Muscle layer of colon (tissue), 2 donors: Measurements from ENCODE around the gene PINK1.
"Not testable (repeated sequence)": the region's sequence is repeated elsewhere in the genome, so short reads cannot be mapped to it uniquely, and the experiment has no call there.

Experiments
- H3K27ac ChIP-seq: one replicate; pipeline ENCODE4 v1.7.0; 2013; ENCODE audit warnings: low read depth, mild to moderate bottlenecking, low read length, moderate library complexity
- H3K27me3 ChIP-seq, 2 donors: one replicate each; pipeline ENCODE4 v1.7.0; 2013; ENCODE audit warnings: low read length in 2 of 2, mild to moderate bottlenecking in 2 of 2; ENCODE audit not compliant: insufficient read depth in 2 of 2, control insufficient read depth in 1 of 2
- H3K36me3 ChIP-seq: one replicate; pipeline ENCODE4 v1.7.0; 2013; ENCODE audit warnings: mild to moderate bottlenecking, low read length; ENCODE audit not compliant: insufficient read depth
- H3K4me1 ChIP-seq: one replicate; pipeline ENCODE4 v1.7.0; 2013; ENCODE audit warnings: mild to moderate bottlenecking, low read length; ENCODE audit not compliant: insufficient read depth
- H3K4me3 ChIP-seq, 2 donors: one replicate each; pipeline ENCODE4 v1.7.0; 2013; ENCODE audit warnings: low read length in 2 of 2, low read depth in 1 of 2, mild to moderate bottlenecking in 1 of 2, moderate library complexity in 1 of 2
- H3K9ac ChIP-seq: one replicate; pipeline ENCODE4 v1.7.0; 2013; ENCODE audit warnings: low read length
- H3K9me3 ChIP-seq: one replicate; pipeline ENCODE4 v1.7.0; 2013; ENCODE audit warnings: mild to moderate bottlenecking, low read length
- donor health status: abdominal sarcoma.
- donor health status: Adenocarcinoma of cecum.

PINK1 gene

DNA sequence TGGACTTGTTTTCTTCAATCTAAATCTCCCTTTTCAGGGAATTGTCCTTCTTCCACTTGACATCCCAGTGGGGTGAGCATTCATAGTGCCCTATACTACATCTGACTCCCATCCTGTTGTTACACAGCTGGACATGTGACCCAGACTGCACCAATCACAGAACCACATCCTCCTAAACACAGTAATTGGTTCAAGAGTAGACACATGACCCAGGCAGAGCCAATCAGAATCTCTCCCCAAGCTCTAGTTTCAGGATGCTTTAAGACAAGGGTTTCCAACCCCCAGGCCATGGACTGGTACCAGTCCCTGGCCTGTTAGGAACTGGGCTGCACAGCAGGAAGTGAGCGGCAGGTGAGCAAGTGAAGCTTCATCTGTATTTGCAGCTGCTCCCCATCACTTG lies 33.5 kb downstream of the PINK1 start:
- H3K9me3 ChIP-seq: no peaks in the 10 kb centered on the region
- H3K27ac ChIP-seq: no peak overlapping the region
- H3K4me3 ChIP-seq: no peak overlapping the region
- peaks cover 6% of the 10 kb centered on the region for H3K4me1 ChIP-seq
- H3K27me3 ChIP-seq: no peaks in the 10 kb centered on the region
- H3K9ac ChIP-seq: no peak overlapping the region
- no peaks in the 10 kb centered on the region for H3K36me3 ChIP-seq

DNA sequence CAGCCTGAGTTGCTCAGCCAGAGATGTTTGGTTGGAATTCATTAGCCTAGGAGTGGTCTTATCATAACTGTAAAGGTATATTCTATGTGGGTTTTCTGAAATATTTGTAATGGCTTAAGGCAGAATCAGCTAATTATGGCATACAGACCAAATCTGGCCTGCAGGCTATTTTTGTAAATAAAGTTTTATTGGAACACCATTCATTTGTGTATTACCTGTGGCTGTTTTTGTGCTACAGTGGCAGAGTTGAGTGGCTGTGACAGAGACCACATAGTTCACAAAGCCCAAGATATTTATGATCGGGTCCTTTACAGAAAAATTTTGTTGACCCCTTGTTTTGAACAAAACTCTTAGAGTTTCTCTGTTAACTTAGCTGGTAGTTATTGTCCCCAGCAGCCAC lies 35.3 kb downstream of the PINK1 start:
- Histone ChIP-seq H3K9me3 (no peaks in the 10 kb centered on the region), H3K27ac (no peak overlapping the region), H3K4me1 (no peaks in the 10 kb centered on the region), H3K4me3 (no peak overlapping the region), H3K27me3 (no peaks in the 10 kb centered on the region), H3K36me3 (no peaks in the 10 kb centered on the region), H3K9ac (no peak overlapping the region)

DNA sequence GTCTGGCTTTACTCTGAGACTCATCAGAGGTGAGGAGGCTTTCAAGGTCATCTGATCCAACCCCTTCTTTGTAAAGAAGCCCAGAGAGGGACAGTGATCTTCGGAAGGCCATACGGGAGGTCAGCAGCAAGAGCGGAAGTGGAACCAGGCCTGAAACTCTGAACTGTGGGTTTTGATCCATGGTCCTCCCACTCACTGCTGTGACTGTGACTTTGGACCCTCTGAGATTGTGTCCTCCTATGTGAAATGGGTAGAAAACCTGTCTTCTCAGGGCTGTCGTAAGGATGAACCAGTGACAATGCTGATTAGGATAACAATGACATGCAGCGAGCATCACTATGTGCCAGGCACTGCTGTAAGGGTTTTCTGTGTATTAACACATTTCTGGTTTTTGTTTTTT lies 37.7 kb downstream of the PINK1 start:
- Histone ChIP-seq H3K9ac (no peak overlapping the region), H3K4me3 (no peak overlapping the region), H3K27me3 (no peaks in the 10 kb centered on the region), H3K4me1 (no peaks in the 10 kb centered on the region), H3K36me3 (no peaks in the 10 kb centered on the region), H3K27ac (no peak overlapping the region), H3K9me3 (no peaks in the 10 kb centered on the region)

DNA sequence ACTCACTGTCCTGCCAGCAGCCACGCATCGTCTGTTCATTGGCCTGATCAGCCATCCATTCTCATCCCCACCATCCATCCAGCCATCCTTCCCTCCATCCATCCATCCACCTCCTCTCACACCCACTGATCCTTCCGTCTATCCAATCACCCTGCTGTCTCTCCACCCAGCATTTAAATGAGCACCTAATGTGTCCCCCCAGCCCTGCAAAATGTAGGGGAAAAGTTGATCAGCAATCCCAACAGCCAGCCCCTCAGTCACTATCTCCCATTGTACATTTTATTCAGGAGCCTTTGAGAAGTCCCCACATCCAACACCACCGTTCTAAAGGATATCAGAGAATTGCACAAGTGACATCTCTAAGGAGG lies 39.0 kb downstream of the PINK1 start:
- Histone ChIP-seq H3K36me3 (no peaks in the 10 kb centered on the region), H3K9ac (no peak overlapping the region), H3K27ac (no peak overlapping the region), H3K4me3 (no peak overlapping the region), H3K9me3 (no peaks in the 10 kb centered on the region), H3K27me3 (no peaks in the 10 kb centered on the region), H3K4me1 (no peaks in the 10 kb centered on the region)

DNA sequence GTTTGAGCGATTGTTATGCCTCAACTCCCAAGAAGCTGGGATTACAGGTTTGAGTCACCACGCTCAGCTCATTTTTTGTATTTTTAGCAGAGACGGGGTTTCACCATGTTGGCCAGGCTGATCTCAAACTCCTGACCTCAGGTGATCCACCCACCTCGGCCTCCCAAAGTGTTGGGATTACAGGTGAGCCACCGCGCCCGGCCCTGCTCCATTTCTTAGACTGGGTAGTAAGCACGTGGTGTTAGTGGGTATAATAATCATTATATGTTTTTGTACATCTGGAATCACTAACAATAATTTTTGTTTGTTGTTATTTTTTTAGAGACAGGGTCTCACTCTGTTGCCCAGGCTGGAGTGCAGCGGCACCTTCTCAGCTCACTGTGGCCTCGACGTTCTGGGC lies 40.4 kb downstream of the PINK1 start:
- not testable (repeated sequence) for H3K36me3 ChIP-seq, H3K4me3 ChIP-seq, H3K27me3 ChIP-seq, H3K9me3 ChIP-seq, H3K27ac ChIP-seq, H3K9ac ChIP-seq, H3K4me1 ChIP-seq

DNA sequence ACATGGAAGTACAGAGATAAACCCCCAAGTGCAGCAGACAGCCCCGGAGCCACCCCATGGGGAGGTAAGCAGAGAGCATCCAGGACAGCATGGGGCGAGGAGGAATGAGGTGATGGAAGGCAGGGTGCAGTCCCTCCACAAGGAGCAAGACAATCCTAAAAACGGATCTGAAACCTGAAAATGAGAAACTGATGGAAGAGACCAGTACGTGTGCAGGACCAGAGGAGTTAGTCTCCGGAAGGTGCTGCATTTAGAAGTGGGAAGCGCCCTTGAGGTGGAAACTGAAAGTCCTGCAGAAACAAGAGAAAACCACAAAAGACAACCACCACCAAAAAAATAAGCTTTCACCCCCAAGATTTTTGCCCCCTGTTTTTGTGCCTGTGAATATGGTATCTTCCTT lies 45.3 kb downstream of the PINK1 start:
- Histone ChIP-seq H3K36me3 (no peaks in the 10 kb centered on the region), H3K9ac (no peak overlapping the region), H3K27me3 (no peaks in the 10 kb centered on the region), H3K4me1 (no peaks in the 10 kb centered on the region), H3K27ac (no peak overlapping the region), H3K9me3 (no peaks in the 10 kb centered on the region), H3K4me3 (no peak overlapping the region)

DNA sequence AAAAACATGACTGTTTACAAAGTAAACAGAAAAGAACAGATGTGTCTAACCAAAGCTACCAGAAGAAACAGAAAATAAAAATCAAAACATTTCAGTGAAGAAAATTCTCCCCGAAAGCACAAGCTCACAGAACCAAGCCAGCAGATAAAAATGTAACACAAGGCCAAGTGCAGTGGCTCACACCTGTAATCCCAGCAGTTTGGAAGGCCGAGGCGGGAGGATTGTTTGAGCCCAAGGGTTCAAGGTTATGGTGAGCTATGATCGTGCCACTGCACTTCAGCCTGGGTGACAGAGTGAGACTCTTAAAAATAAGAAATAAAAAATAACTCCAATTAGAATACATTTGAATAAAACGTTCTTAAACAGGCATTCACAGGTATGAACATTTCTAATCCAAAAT lies 47.0 kb downstream of the PINK1 start:
- H3K27me3 ChIP-seq: no peaks in the 10 kb centered on the region
- no peaks in the 10 kb centered on the region for H3K9me3 ChIP-seq
- H3K4me3 ChIP-seq: no peak overlapping the region
- H3K36me3 ChIP-seq: no peaks in the 10 kb centered on the region
- no peaks in the 10 kb centered on the region for H3K4me1 ChIP-seq
- H3K27ac ChIP-seq: no peak overlapping the region
- H3K9ac ChIP-seq: no peak overlapping the region

DNA sequence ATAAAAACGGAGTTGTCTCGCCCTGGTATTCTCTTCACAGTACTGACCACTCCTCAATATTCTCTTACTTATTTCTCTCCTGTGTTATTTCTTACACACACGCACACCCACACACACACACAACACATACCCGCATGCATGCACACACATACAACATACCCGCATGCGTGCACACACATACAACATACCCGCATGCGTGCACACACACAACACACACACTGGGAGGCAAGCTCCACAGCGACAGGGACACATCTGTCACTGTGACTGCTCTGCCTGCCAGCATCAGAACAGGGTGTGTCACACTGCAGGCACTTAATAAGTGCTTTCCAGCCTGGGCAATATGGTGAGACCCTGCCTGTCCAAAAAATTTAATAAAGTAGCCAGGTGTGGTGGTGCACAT lies 48.7 kb downstream of the PINK1 start:
- Histone ChIP-seq H3K4me1 (no peaks in the 10 kb centered on the region), H3K4me3 (no peak overlapping the region), H3K27ac (no peak overlapping the region), H3K9me3 (no peaks in the 10 kb centered on the region), H3K36me3 (no peaks in the 10 kb centered on the region), H3K27me3 (no peaks in the 10 kb centered on the region), H3K9ac (no peak overlapping the region)

DNA sequence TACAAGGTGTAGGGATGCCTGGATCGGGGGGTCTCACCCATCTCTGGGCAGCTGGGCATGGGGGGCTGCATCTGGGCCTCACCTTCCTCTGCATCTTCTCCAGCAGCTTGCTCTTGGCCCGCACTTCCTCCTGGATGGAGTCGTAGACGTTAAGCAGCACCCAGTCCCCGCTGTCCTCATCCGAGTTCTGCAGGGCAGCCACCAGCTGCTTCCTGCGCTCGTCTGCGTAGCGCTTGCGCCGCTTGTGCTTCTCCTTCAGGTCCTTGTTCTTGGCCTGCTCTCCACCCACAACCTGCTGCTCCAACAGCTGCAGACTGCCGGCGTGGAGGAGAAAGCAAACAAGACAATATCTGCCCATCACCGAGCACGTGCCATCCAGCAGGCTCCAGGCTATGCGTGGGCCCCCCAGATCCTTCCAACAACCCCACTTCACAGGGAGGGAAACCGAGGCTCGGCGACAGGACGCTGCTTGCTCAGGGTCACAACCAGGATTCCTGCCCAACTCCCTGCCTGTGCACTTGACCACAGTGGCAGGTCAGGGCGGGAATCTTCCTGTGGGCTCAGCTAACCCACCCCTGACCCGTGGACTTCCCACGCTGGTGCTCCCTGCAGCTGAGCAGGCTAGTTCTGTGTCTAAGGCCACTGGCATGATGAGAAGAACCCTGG lies 49.4 kb downstream of the PINK1 start:
- H3K36me3 ChIP-seq: no peaks in the 10 kb centered on the region
- no peak overlapping the region for H3K4me3 ChIP-seq
- H3K27ac ChIP-seq: no peak overlapping the region
- H3K9ac ChIP-seq: no peak overlapping the region
- H3K4me1 ChIP-seq: no peaks in the 10 kb centered on the region
- no peaks in the 10 kb centered on the region for H3K27me3 ChIP-seq
- H3K9me3 ChIP-seq: no peaks in the 10 kb centered on the region

DNA sequence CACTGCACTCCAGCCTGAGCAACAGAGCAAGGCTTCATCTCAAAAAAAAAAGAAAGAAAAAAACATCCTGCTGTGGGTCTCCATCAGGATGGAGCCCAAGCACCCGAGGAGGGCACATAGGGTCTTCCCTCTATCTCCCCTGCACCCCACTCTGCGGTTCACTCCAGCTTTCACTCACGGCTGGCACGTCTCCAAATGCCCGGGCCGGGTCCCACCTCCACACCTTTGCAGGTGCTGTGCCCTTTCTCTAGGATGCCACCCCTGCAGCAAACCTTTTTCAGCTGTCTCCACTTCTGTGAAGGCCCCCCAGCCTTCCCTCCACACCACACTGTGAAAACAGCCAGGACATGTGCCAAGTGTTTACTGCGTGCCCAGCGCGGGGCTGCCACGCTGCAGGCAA lies 50.4 kb downstream of the PINK1 start:
- H3K9ac ChIP-seq: no peak overlapping the region
- H3K27me3 ChIP-seq: no peaks in the 10 kb centered on the region
- H3K4me3 ChIP-seq: no peak overlapping the region
- H3K27ac ChIP-seq: no peak overlapping the region
- no peaks in the 10 kb centered on the region for H3K36me3 ChIP-seq
- no peaks in the 10 kb centered on the region for H3K4me1 ChIP-seq
- H3K9me3 ChIP-seq: no peaks in the 10 kb centered on the region

DNA sequence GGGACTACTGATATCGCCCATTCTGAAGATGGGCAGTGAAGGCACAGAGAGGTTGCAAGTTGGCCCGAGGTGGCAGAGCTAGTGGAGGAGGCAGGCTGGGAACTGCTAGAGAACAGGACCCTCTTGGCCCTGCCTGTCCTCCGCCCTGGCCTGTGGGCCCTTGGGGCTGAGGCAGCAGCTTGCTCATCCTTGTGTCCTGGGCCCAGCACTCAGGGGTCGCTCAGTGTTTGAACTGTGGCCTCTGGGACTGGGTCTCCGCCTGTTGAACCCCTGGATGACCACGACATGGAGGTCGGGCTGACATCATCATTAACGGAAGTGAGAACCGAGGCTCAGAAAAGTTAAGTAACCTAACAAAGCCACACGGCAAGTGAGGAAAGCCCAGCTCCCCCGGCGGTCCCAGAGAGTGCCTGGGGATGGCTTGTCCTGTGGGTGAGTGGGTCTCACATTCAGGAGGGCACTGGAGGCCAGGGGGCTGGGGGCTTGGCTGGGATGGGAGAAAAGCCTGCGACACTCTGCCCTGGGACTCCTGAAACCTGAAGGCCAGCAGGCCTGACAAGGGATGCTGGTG lies 50.9 kb downstream of the PINK1 start:
- H3K4me1 ChIP-seq: no peaks in the 10 kb centered on the region
- H3K4me3 ChIP-seq: no peak overlapping the region
- H3K36me3 ChIP-seq: no peaks in the 10 kb centered on the region
- no peak overlapping the region for H3K27ac ChIP-seq
- H3K9me3 ChIP-seq: no peaks in the 10 kb centered on the region
- H3K9ac ChIP-seq: no peak overlapping the region
- H3K27me3 ChIP-seq: no peaks in the 10 kb centered on the region

DNA sequence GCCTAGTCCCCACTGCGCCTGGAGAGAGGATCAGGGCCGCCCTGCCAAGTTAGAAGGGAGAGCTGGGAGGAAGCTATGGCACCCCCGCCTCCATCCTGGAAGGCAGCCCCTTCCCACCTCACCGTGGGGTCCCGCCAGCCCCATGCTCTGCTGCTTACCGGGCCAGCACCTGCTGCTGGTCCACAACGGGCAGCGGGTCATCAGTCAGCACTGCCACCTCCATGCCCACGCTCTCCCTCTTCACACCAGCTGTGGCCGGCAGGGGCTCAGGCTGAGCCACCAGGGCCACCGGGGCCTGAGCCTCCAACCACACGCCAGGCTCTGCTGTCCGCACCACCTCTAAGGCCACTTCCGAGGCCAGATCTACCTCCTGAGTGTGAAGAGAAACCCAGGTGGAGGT lies 51.4 kb downstream of the PINK1 start:
- Histone ChIP-seq H3K4me1 (no peaks in the 10 kb centered on the region), H3K9ac (no peak overlapping the region), H3K27ac (no peak overlapping the region), H3K4me3 (no peak overlapping the region), H3K9me3 (no peaks in the 10 kb centered on the region), H3K27me3 (no peaks in the 10 kb centered on the region), H3K36me3 (no peaks in the 10 kb centered on the region)
